Measurements from ENCODE around the gene FGFR2.
"Not testable (repeated sequence)": the region's sequence is repeated elsewhere in the genome, so short reads cannot be mapped to it uniquely, and the experiment has no call there.

Gene FGFR2

GRCh38 chr10:121559326-121560026 is 38.8 kb downstream of the FGFR2 start:
- Histone ChIP-seq H3K9ac (ENCODE audit: low read depth, low read length) (no peak overlapping the region), H3K4me3 (ENCODE audit: low read length) (no peak overlapping the region), H3K27ac (ENCODE audit: low read length) (no peak overlapping the region), H3K4me1 (ENCODE audit: insufficient read depth, low read length) (peaks cover 6% of the 10 kb centered on the region; the same call in 1 of the 2 replicates), H3K9me3 (ENCODE audit: insufficient read depth, low read depth, low read length) (no peaks in the 10 kb centered on the region), H3K36me3 (ENCODE audit: insufficient read depth, low read depth, low read length) (peaks cover 44% of the 10 kb centered on the region), H3K27me3 (ENCODE audit: insufficient read depth, low read length) (no peaks in the 10 kb centered on the region)

- Histone ChIP-seq H3K9me3 (ENCODE audit: insufficient read depth, low read depth, low read length) (no peaks in the 10 kb centered on the region), H3K27ac (ENCODE audit: low read length) (no peak overlapping the region), H3K27me3 (ENCODE audit: insufficient read depth, low read length) (no peaks in the 10 kb centered on the region), H3K4me3 (ENCODE audit: low read length) (no peak overlapping the region), H3K4me1 (ENCODE audit: insufficient read depth, low read length) (peaks cover 14% of the 10 kb centered on the region; the same call in 1 of the 2 replicates), H3K9ac (ENCODE audit: low read depth, low read length) (no peak overlapping the region), H3K36me3 (ENCODE audit: insufficient read depth, low read depth, low read length) (peaks cover 31% of the 10 kb centered on the region)
These were observed 40.0 kb downstream of the FGFR2 start for GRCh38 chr10:121558238-121558637.

GRCh38 chr10:121556918-121557573 is 41.2 kb downstream of the FGFR2 start:
- Histone ChIP-seq H3K4me3 (ENCODE audit: low read length) (no peak overlapping the region), H3K27ac (ENCODE audit: low read length) (no peak overlapping the region), H3K9me3 (ENCODE audit: insufficient read depth, low read depth, low read length) (no peaks in the 10 kb centered on the region), H3K36me3 (ENCODE audit: insufficient read depth, low read depth, low read length) (peaks cover 30% of the 10 kb centered on the region), H3K27me3 (ENCODE audit: insufficient read depth, low read length) (no peaks in the 10 kb centered on the region), H3K4me1 (ENCODE audit: insufficient read depth, low read length) (peaks cover 24% of the 10 kb centered on the region), H3K9ac (ENCODE audit: low read depth, low read length) (no peak overlapping the region)

- Histone ChIP-seq H3K27me3 (ENCODE audit: insufficient read depth, low read length) (no peaks in the 10 kb centered on the region), H3K36me3 (ENCODE audit: insufficient read depth, low read depth, low read length) (peaks cover 27% of the 10 kb centered on the region), H3K4me3 (ENCODE audit: low read length) (no peak overlapping the region), H3K27ac (ENCODE audit: low read length) (no peak overlapping the region), H3K9me3 (ENCODE audit: insufficient read depth, low read depth, low read length) (no peaks in the 10 kb centered on the region), H3K4me1 (ENCODE audit: insufficient read depth, low read length) (peaks cover 24% of the 10 kb centered on the region), H3K9ac (ENCODE audit: low read depth, low read length) (no peak overlapping the region)
These were observed 41.8 kb downstream of the FGFR2 start for GRCh38 chr10:121556455-121556854.

GRCh38 chr10:121554916-121555315 is 43.3 kb downstream of the FGFR2 start:
- H3K4me1 ChIP-seq (ENCODE audit: insufficient read depth, low read length), result peaks cover 24% of the 10 kb centered on the region
- H3K4me3 ChIP-seq (ENCODE audit: low read length); H3K27ac ChIP-seq (ENCODE audit: low read length); H3K9me3 ChIP-seq (ENCODE audit: insufficient read depth, low read depth, low read length); H3K27me3 ChIP-seq (ENCODE audit: insufficient read depth, low read length); H3K9ac ChIP-seq (ENCODE audit: low read depth, low read length): not testable (repeated sequence)
- peaks cover 34% of the 10 kb centered on the region for H3K36me3 ChIP-seq (ENCODE audit: insufficient read depth, low read depth, low read length)

GRCh38 chr10:121553511-121554264 is 44.6 kb downstream of the FGFR2 start:
- H3K4me1 ChIP-seq (ENCODE audit: insufficient read depth, low read length), result peaks cover 24% of the 10 kb centered on the region
- H3K4me3 ChIP-seq (ENCODE audit: low read length), result no peak overlapping the region
- H3K36me3 ChIP-seq (ENCODE audit: insufficient read depth, low read depth, low read length), result peaks cover 43% of the 10 kb centered on the region
- no peak overlapping the region for H3K9ac ChIP-seq (ENCODE audit: low read depth, low read length)
- no peaks in the 10 kb centered on the region for H3K9me3 ChIP-seq (ENCODE audit: insufficient read depth, low read depth, low read length)
- no peaks in the 10 kb centered on the region for H3K27me3 ChIP-seq (ENCODE audit: insufficient read depth, low read length)
- no peak overlapping the region for H3K27ac ChIP-seq (ENCODE audit: low read length)

GRCh38 chr10:121552746-121553145 is 45.5 kb downstream of the FGFR2 start:
- Histone ChIP-seq H3K4me3 (ENCODE audit: low read length) (no peak overlapping the region), H3K27me3 (ENCODE audit: insufficient read depth, low read length) (no peaks in the 10 kb centered on the region), H3K4me1 (ENCODE audit: insufficient read depth, low read length) (peaks cover 20% of the 10 kb centered on the region), H3K9me3 (ENCODE audit: insufficient read depth, low read depth, low read length) (no peaks in the 10 kb centered on the region), H3K36me3 (ENCODE audit: insufficient read depth, low read depth, low read length) (peaks cover 52% of the 10 kb centered on the region), H3K9ac (ENCODE audit: low read depth, low read length) (no peak overlapping the region), H3K27ac (ENCODE audit: low read length) (no peak overlapping the region)

- no peaks in the 10 kb centered on the region for H3K9me3 ChIP-seq (ENCODE audit: insufficient read depth, low read depth, low read length)
- H3K27ac ChIP-seq (ENCODE audit: low read length), result no peak overlapping the region
These were observed 46.9 kb downstream of the FGFR2 start for GRCh38 chr10:121551210-121551885.

GRCh38 chr10:121544301-121544869 is 53.9 kb downstream of the FGFR2 start:
- Histone ChIP-seq H3K9me3 (ENCODE audit: insufficient read depth, low read depth, low read length) (no peaks in the 10 kb centered on the region), H3K36me3 (ENCODE audit: insufficient read depth, low read depth, low read length) (peaks cover 66% of the 10 kb centered on the region), H3K27me3 (ENCODE audit: insufficient read depth, low read length) (no peaks in the 10 kb centered on the region), H3K4me3 (ENCODE audit: low read length) (no peak overlapping the region), H3K27ac (ENCODE audit: low read length) (no peak overlapping the region), H3K9ac (ENCODE audit: low read depth, low read length) (no peak overlapping the region), H3K4me1 (ENCODE audit: insufficient read depth, low read length) (peaks cover 37% of the 10 kb centered on the region)

More at GRCh38 chr10:121551210-121551885, 46.9 kb downstream of the FGFR2 start:
- no peak overlapping the region for H3K4me3 ChIP-seq (ENCODE audit: low read length)
- H3K9ac ChIP-seq (ENCODE audit: low read depth, low read length), result no peak overlapping the region
- peaks cover 18% of the 10 kb centered on the region for H3K4me1 ChIP-seq (ENCODE audit: insufficient read depth, low read length)
- no peaks in the 10 kb centered on the region for H3K27me3 ChIP-seq (ENCODE audit: insufficient read depth, low read length)
- H3K36me3 ChIP-seq (ENCODE audit: insufficient read depth, low read depth, low read length), result peaks cover 66% of the 10 kb centered on the region

GRCh38 chr10:121543545-121543944 is 54.7 kb downstream of the FGFR2 start:
- 0 out of 2 replicates have a peak overlapping the region, but pooled peaks have one; percentile 3 for H3K9ac ChIP-seq (ENCODE audit: low read depth, low read length)
- H3K27ac ChIP-seq (ENCODE audit: low read length), result peak overlapping the region; percentile 28
- H3K36me3 ChIP-seq (ENCODE audit: insufficient read depth, low read depth, low read length), result peaks cover 66% of the 10 kb centered on the region
- no peak overlapping the region for H3K4me3 ChIP-seq (ENCODE audit: low read length)
- H3K4me1 ChIP-seq (ENCODE audit: insufficient read depth, low read length), result peaks cover 37% of the 10 kb centered on the region
- H3K9me3 ChIP-seq (ENCODE audit: insufficient read depth, low read depth, low read length), result no peaks in the 10 kb centered on the region
- no peaks in the 10 kb centered on the region for H3K27me3 ChIP-seq (ENCODE audit: insufficient read depth, low read length)

- Histone ChIP-seq H3K27me3 (ENCODE audit: insufficient read depth, low read length) (no peaks in the 10 kb centered on the region), H3K9ac (ENCODE audit: low read depth, low read length) (peak overlapping the region; percentile 8), H3K36me3 (ENCODE audit: insufficient read depth, low read depth, low read length) (peaks cover 66% of the 10 kb centered on the region), H3K4me1 (ENCODE audit: insufficient read depth, low read length) (peaks cover 44% of the 10 kb centered on the region), H3K27ac (ENCODE audit: low read length) (peak overlapping the region; percentile 35), H3K4me3 (ENCODE audit: low read length) (peak overlapping the region; percentile 41), H3K9me3 (ENCODE audit: insufficient read depth, low read depth, low read length) (no peaks in the 10 kb centered on the region)
These were observed 56.7 kb downstream of the FGFR2 start for GRCh38 chr10:121541450-121542120.
